A549 (cell line): Measurements from ENCODE around the gene SCAMP2.

Source experiments
- CTCF ChIP-seq: fragments of >200 bp; sonication (Bioruptor Twin); formaldehyde crosslinking; IDR thresholded peaks from 3 replicates; pipeline ENCODE4 v1.5.1; 2016
- KDM1A ChIP-seq: fragments of 200-600 bp; sonication (generic); IDR thresholded peaks from 2 replicates; pipeline ENCODE4 v1.6.1; 2016; ENCODE audit warnings: low read depth, mild to moderate bottlenecking
- PBX3 ChIP-seq: IDR thresholded peaks from 2 replicates; pipeline ENCODE4 v1.6.1; 2012
- USF2 ChIP-seq: fragments of 450-650 bp; IDR thresholded peaks from 2 replicates; pipeline ENCODE4 v1.6.1; 2014; ENCODE audit warnings: antibody characterized with exemption

GRCh38 chr15:74823324-74823723, 49.8 kb downstream of the SCAMP2 start:
- TF ChIP-seq CTCF (no peak), PBX3 (no peak), KDM1A (no peak), USF2 (no peak)
